Measurements from ENCODE around the gene CTSA. TPM values are rescaled to one million over a fixed set of nuclear protein-coding genes. Genes with fewer than 3 reads are reported as not detected.
A peak's percentile ranks its signal among the peaks of the same experiment; 100 is the strongest.

The CTSA gene
- total and polyA plus RNA-seq, 9 donors: 45.0 to 210 (median 110) TPM

DNA sequence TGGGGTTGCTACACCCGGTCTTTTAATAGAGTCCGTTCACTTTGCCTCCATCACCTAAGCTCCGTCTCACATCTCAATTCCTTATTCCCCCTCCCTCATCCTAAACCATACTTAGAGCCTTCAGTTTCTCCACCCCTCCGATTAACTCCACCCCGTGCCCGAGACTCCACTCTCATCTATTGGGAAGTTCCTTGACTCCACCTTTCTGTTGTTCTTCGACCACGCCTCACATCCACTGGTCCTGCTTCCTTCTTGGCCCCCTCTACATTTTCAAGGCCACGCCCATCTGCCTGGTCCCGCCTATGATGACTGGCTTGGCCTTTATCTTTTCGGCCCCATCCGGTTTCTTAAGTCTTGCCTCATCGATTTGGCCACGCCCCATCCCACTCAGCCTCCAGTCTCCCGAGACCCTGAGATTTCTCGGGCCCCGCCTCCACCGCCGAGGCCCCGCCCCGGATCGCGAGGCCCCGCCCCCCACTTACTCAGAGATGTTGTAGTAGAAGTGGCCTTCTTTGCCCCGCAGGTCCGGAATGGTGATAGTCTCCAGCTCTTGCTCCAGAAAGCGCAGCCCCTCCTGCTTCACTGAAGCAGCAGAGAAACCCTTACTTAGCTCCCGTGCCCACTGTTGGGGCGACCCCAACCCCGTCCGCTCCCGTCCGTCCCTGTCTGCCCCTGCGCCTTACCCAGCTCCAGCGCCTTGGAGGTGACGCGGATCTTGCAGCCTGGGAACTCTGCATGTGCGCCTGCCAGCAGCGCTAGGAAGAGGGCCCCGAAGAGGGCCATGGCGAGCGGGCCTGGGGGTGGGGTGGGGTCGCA lies 19.7 kb downstream of the CTSA start:
- WGBS, 3 donors: 1 to 2% (median 1%) methylated on average over 31 to 43 of the region's 43 CpGs
- H3K27me3 ChIP-seq: no peaks in the 10 kb centered on the region
- intact Hi-C loops (cut with DNase I): no loop called here
- no peaks in the 10 kb centered on the region for H3K9me3 ChIP-seq
- TF ChIP-seq, protein P1, sequence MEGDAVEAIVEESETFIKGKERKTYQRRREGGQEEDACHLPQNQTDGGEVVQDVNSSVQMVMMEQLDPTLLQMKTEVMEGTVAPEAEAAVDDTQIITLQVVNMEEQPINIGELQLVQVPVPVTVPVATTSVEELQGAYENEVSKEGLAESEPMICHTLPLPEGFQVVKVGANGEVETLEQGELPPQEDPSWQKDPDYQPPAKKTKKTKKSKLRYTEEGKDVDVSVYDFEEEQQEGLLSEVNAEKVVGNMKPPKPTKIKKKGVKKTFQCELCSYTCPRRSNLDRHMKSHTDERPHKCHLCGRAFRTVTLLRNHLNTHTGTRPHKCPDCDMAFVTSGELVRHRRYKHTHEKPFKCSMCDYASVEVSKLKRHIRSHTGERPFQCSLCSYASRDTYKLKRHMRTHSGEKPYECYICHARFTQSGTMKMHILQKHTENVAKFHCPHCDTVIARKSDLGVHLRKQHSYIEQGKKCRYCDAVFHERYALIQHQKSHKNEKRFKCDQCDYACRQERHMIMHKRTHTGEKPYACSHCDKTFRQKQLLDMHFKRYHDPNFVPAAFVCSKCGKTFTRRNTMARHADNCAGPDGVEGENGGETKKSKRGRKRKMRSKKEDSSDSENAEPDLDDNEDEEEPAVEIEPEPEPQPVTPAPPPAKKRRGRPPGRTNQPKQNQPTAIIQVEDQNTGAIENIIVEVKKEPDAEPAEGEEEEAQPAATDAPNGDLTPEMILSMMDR (IDR thresholded peaks at IDR 0.05): peak in 1 of 3 donors; percentile 28
- peak; percentile 86 for TF ChIP-seq POLR2A (IDR thresholded peaks at IDR 0.05)
- TF ChIP-seq EP300 (IDR thresholded peaks at IDR 0.05): peak; percentile 41
- peak overlapping the region; percentile 72 to 87 for H3K27ac ChIP-seq
- DNase-seq: peak; percentile 99 to 100 (median 100)
- peak overlapping the region; percentile 62 for H3K4me3 ChIP-seq
- H3K4me1 ChIP-seq (ENCODE audit: insufficient read depth): peaks cover 7% of the 10 kb centered on the region
- H3K36me3 ChIP-seq: no peaks in the 10 kb centered on the region

DNA sequence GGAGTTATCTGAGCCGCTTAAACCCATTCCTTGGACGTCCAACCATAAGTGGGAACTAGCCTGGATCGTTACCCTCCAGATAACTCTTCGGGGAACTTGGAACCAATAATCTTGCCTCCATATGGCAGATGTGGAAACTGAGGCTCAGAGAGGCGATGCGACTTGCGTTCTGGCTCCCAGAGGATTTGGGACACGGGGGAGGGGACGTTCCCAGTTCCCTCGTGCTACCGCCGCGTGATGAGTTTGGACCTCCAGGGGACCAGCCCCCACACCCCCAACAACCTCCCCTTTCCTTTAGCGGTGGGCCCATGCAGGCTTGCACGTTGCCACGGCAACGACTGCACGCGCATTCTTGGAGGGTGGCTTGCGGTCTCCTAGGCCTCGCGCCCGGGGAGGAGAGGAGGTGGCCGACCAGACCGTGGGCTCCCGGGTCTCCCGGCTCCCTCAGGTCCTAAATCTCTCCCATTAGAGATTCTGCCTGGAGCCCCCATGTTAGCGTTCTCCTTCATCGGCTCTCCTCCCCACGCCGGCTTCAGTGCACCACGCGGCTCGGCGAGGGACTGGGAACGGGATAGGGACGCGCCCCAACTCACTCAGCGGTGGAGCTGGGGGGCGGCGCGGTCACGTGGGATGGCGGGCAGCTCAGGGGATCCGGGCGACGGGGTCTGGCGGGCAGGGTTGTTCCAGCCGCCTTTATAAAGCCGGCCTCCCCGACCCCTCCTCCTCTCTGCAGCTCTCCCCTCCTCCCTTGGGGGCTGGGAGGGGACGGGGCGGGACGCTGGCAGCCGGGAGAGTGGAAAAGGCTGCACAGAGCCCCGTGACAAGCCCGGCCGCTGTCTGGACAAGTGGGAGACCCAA lies 20.6 kb downstream of the CTSA start, which contains the start of gene PLTP:
Gene PLTP, minus strand, starts transcription at position 670 of the 858 bp plus-strand sequence. CDS start 703 bp downstream, outside the sequence.
- no peaks in the 10 kb centered on the region for H3K9me3 ChIP-seq
- peak; percentile 79 to 87 (median 85) for DNase-seq
- 0 to 1% (median 0%) methylated on average over 48 to 58 of the region's 58 CpGs for WGBS, 3 donors
- H3K36me3 ChIP-seq: no peaks in the 10 kb centered on the region
- H3K27me3 ChIP-seq: no peaks in the 10 kb centered on the region
- TF ChIP-seq, protein P1 (IDR thresholded peaks at IDR 0.05): no peak
- TF ChIP-seq EP300 (IDR thresholded peaks at IDR 0.05) (no peak), POLR2A (IDR thresholded peaks at IDR 0.05) (peak; percentile 42)
- intact Hi-C loops (cut with DNase I): no loop called here
- H3K27ac ChIP-seq: peak within 1 kb of the TSS; percentile 72 to 87
- H3K4me1 ChIP-seq (ENCODE audit: insufficient read depth): peaks cover 7% of the 10 kb centered on the region
- peak within 1 kb of the TSS; percentile 62 for H3K4me3 ChIP-seq

DNA sequence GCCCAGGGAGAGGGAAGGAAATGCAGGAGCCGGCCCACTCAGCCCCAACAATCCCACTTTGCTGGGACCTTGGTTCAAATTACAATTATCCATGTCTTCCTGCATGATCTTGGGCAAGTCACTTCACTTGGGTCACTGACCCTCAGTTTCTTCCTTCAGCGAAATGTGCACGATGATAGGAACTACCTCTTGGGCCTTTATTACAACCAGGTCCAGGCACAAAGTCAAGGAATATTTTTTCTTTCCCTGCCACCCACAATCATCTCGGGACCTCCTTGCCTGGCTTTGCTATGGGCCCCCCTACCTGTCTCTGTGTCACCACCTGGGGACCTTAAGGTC lies 21.2 kb downstream of the CTSA start:
- 12 to 17% (median 14%) methylated on average over 4 of the region's 4 CpGs for WGBS, 3 donors
- H3K36me3 ChIP-seq: no peaks in the 10 kb centered on the region
- peak overlapping the region; percentile 72 to 87 for H3K27ac ChIP-seq
- H3K27me3 ChIP-seq: no peaks in the 10 kb centered on the region
- no peaks in the 10 kb centered on the region for H3K9me3 ChIP-seq
- peak overlapping the region; percentile 62 for H3K4me3 ChIP-seq
- DNase-seq: no peak
- intact Hi-C loops (cut with DNase I): no loop called here
- peaks cover 8% of the 10 kb centered on the region for H3K4me1 ChIP-seq (ENCODE audit: insufficient read depth)
- TF ChIP-seq EP300 (IDR thresholded peaks at IDR 0.05): no peak
- TF ChIP-seq POLR2A (IDR thresholded peaks at IDR 0.05): no peak
- TF ChIP-seq, protein P1 (IDR thresholded peaks at IDR 0.05): no peak

DNA sequence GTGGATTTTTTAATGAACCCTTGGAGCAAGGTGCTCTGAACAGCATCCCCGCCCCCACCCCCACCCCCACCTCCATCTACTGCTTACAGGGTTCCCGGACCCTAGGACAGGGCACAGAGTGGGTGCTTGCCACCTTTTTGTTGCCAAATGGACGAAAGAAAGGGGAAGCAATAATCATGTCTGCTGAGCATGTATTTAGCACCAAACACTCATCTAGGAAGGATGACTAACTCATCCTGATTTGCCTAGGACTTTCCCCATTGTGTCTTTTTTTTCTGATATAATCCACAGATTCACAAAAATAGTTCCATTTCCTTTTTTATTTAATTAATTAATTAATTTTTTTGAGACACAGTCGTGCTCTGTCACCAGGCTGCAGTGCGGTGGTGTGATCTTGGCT lies 22.0 kb downstream of the CTSA start:
- peak in 1 of 5 donors; percentile 15 for DNase-seq
- Histone ChIP-seq H3K9me3 (no peaks in the 10 kb centered on the region), H3K4me1 (ENCODE audit: insufficient read depth) (peaks cover 8% of the 10 kb centered on the region), H3K27ac (no peak overlapping the region), H3K36me3 (no peaks in the 10 kb centered on the region), H3K27me3 (no peaks in the 10 kb centered on the region), H3K4me3 (no peak overlapping the region)
- TF ChIP-seq EP300 (IDR thresholded peaks at IDR 0.05) (no peak), POLR2A (IDR thresholded peaks at IDR 0.05) (no peak)
- TF ChIP-seq, protein P1 (IDR thresholded peaks at IDR 0.05): no peak
- intact Hi-C loops (cut with DNase I): no loop called here
- WGBS, 3 donors: 57 to 71% (median 64%) methylated on average over 5 of the region's 5 CpGs

Data from ovary (tissue), 9 donors.